Measurements from ENCODE around the gene AQP4. TPM values are rescaled to one million over a fixed set of nuclear protein-coding genes. Genes with fewer than 3 reads are reported as not detected.
A peak's percentile ranks its signal among the peaks of the same experiment; 100 is the strongest.

The AQP4 gene
- total RNA-seq (not detected in 2 replicates), polyA plus RNA-seq (not detected in 2 replicates), polyA minus RNA-seq (ENCODE audit: low replicate concordance) (not detected in 2 replicates)
- not detected in 2 replicates for polyA plus RNA-seq (2012)

DNA sequence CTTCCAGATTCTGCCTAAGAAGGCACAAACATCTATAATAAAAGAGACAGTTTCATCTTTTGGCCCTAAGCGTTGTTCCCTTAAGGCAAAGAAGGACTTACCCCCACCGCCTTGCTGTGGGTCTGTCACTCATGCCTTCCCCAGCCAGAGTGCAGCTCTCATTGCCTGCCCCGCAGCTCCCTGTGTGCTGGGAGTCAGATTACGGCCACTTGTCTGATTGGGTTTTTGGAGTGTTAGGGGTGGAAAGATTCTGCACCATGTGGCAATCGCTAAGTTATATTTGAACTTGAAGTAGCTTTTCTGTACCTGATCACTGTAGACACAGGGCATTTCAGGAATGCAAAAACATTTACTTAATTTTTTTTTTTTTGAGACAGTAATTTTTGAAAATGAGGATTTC lies at the start of gene AQP4:
Gene AQP4, minus strand, starts transcription at position 151 of the 400 bp plus-strand sequence. Its CDS starts 18 bp downstream, at position 133.
- no peaks in the 10 kb centered on the region for H3K79me2 ChIP-seq (ENCODE audit: control insufficient read depth, insufficient read depth, low read length)
- H3K4me3 ChIP-seq (replicated peaks in 1 of 4; ENCODE audit: control extremely low read depth in 1 of 4, insufficient read depth in 1 of 4, low read depth in 3 of 4, low read length in 4 of 4): no peak within 1 kb of the TSS
- DNase-seq (ENCODE audit: low read depth in 2 of 2): peak in 1 of 2 donors; percentile 0
- no peaks in the 10 kb centered on the region for H3K9me3 ChIP-seq (ENCODE audit: control insufficient read depth, insufficient read depth, low read depth, low read length)
- H3K4me1 ChIP-seq (ENCODE audit: control insufficient read depth, extremely low read depth, insufficient read depth, low read length): no peaks in the 10 kb centered on the region
- no peaks in the 10 kb centered on the region for H3K27me3 ChIP-seq (ENCODE audit: control insufficient read depth, insufficient read depth, low read length)
- H3K36me3 ChIP-seq (ENCODE audit: control insufficient read depth, insufficient read depth, low read length): no peaks in the 10 kb centered on the region
- H4K20me1 ChIP-seq (ENCODE audit: control insufficient read depth, extremely low read depth, insufficient read depth, low read length): no peaks in the 10 kb centered on the region
- no peak within 1 kb of the TSS for H3K9ac ChIP-seq (ENCODE audit: insufficient read depth, low read length)
- no peak within 1 kb of the TSS for H3K4me2 ChIP-seq (ENCODE audit: extremely low read depth, insufficient read depth, low read length)
- no peak within 1 kb of the TSS for H2AFZ ChIP-seq (ENCODE audit: low read length)
- no peak for TF ChIP-seq CTCF (conservative IDR thresholded peaks at IDR 0.05 in 1 of 2, IDR thresholded peaks at IDR 0.05 in 1 of 2; ENCODE audit: low read depth in 1 of 2, low read length in 2 of 2)
- TF ChIP-seq EZH2 (IDR thresholded peaks at IDR 0.05; ENCODE audit: low read length, missing control alignments): no peak
- no peak within 1 kb of the TSS for H3K27ac ChIP-seq (ENCODE audit: insufficient read depth, low read length)

- no peak overlapping the region for H2AFZ ChIP-seq (ENCODE audit: low read length)
- H3K79me2 ChIP-seq (ENCODE audit: control insufficient read depth, insufficient read depth, low read length): no peaks in the 10 kb centered on the region
- H3K9ac ChIP-seq (ENCODE audit: insufficient read depth, low read length): no peak overlapping the region
- no peak for TF ChIP-seq EZH2 (IDR thresholded peaks at IDR 0.05; ENCODE audit: low read length, missing control alignments)
- TF ChIP-seq CTCF (conservative IDR thresholded peaks at IDR 0.05 in 1 of 2, IDR thresholded peaks at IDR 0.05 in 1 of 2; ENCODE audit: low read depth in 1 of 2, low read length in 2 of 2): no peak
- no peaks in the 10 kb centered on the region for H3K27me3 ChIP-seq (ENCODE audit: control insufficient read depth, insufficient read depth, low read length)
- no peaks in the 10 kb centered on the region for H3K36me3 ChIP-seq (ENCODE audit: control insufficient read depth, insufficient read depth, low read length)
- H4K20me1 ChIP-seq (ENCODE audit: control insufficient read depth, extremely low read depth, insufficient read depth, low read length): no peaks in the 10 kb centered on the region
- no peak for DNase-seq (ENCODE audit: low read depth in 2 of 2)
- no peak overlapping the region for H3K4me2 ChIP-seq (ENCODE audit: extremely low read depth, insufficient read depth, low read length)
- H3K27ac ChIP-seq (ENCODE audit: insufficient read depth, low read length): no peak overlapping the region
- no peaks in the 10 kb centered on the region for H3K4me1 ChIP-seq (ENCODE audit: control insufficient read depth, extremely low read depth, insufficient read depth, low read length)
- H3K9me3 ChIP-seq (ENCODE audit: control insufficient read depth, insufficient read depth, low read depth, low read length): no peaks in the 10 kb centered on the region
- H3K4me3 ChIP-seq (replicated peaks in 1 of 4; ENCODE audit: control extremely low read depth in 1 of 4, insufficient read depth in 1 of 4, low read depth in 3 of 4, low read length in 4 of 4): no peak overlapping the region
Observed at GRCh38 chr18:26911840-26912239, 46.3 kb upstream of the AQP4 start.

GRCh38 chr18:26909599-26910290 lies 44.2 kb upstream of the AQP4 start:
- H3K36me3 ChIP-seq (ENCODE audit: control insufficient read depth, insufficient read depth, low read length): no peaks in the 10 kb centered on the region
- TF ChIP-seq EZH2 (IDR thresholded peaks at IDR 0.05; ENCODE audit: low read length, missing control alignments): no peak
- H3K27me3 ChIP-seq (ENCODE audit: control insufficient read depth, insufficient read depth, low read length): no peaks in the 10 kb centered on the region
- no peaks in the 10 kb centered on the region for H3K79me2 ChIP-seq (ENCODE audit: control insufficient read depth, insufficient read depth, low read length)
- H3K9me3 ChIP-seq (ENCODE audit: control insufficient read depth, insufficient read depth, low read depth, low read length): no peaks in the 10 kb centered on the region
- no peak overlapping the region for H3K27ac ChIP-seq (ENCODE audit: insufficient read depth, low read length)
- H3K4me3 ChIP-seq (replicated peaks in 1 of 4; ENCODE audit: control extremely low read depth in 1 of 4, insufficient read depth in 1 of 4, low read depth in 3 of 4, low read length in 4 of 4): no peak overlapping the region
- DNase-seq (ENCODE audit: low read depth in 2 of 2): no peak
- no peak overlapping the region for H3K4me2 ChIP-seq (ENCODE audit: extremely low read depth, insufficient read depth, low read length)
- no peaks in the 10 kb centered on the region for H4K20me1 ChIP-seq (ENCODE audit: control insufficient read depth, extremely low read depth, insufficient read depth, low read length)
- no peaks in the 10 kb centered on the region for H3K4me1 ChIP-seq (ENCODE audit: control insufficient read depth, extremely low read depth, insufficient read depth, low read length)
- H2AFZ ChIP-seq (ENCODE audit: low read length): no peak overlapping the region
- no peak overlapping the region for H3K9ac ChIP-seq (ENCODE audit: insufficient read depth, low read length)

All from fibroblast of lung (primary cell).